H9 (cell line): ENCODE data around the gene PLCD3. TPM values are rescaled to one million over a fixed set of nuclear protein-coding genes. Genes with fewer than 3 reads are reported as not detected.

Experiments used
- DNase-seq: peaks from one replicate; pipeline ENCODE4 v3.0.0-alpha.2; 2017
- H2AFZ ChIP-seq: one replicate; pipeline ENCODE4 v1.6.1; 2013; ENCODE audit warnings: mild to moderate bottlenecking, low read length, control low read depth, moderate library complexity
- H2AK5ac ChIP-seq: 2 replicates; pipeline ENCODE4 v1.6.1; 2013; ENCODE audit warnings: low read length, control low read depth, mixed read lengths; ENCODE audit not compliant: insufficient read length
- H2BK120ac ChIP-seq: one replicate; pipeline ENCODE4 v1.6.1; 2013; ENCODE audit warnings: low read depth, mild to moderate bottlenecking, low read length, control low read depth, inconsistent platforms; ENCODE audit not compliant: poor library complexity, severe bottlenecking
- H2BK12ac ChIP-seq: 2 replicates; pipeline ENCODE4 v1.6.1; 2013; ENCODE audit warnings: low read length, control low read depth, mixed read lengths, low read depth; ENCODE audit not compliant: insufficient read length
- H2BK15ac ChIP-seq: 2 replicates; pipeline ENCODE4 v1.6.1; 2013; ENCODE audit warnings: low read depth, low read length, control low read depth
- H2BK20ac ChIP-seq: one replicate; pipeline ENCODE4 v1.6.1; 2013; ENCODE audit warnings: low read depth, mild to moderate bottlenecking, low read length, control low read depth, inconsistent platforms; ENCODE audit not compliant: poor library complexity, severe bottlenecking
- H2BK5ac ChIP-seq: 2 replicates; pipeline ENCODE4 v1.6.1; 2013; ENCODE audit warnings: low read length, control low read depth, mixed read lengths; ENCODE audit not compliant: insufficient read length
- H3K14ac ChIP-seq: 2 replicates; pipeline ENCODE4 v1.6.1; 2013; ENCODE audit warnings: low read length, control low read depth; ENCODE audit not compliant: insufficient read depth
- H3K18ac ChIP-seq: 2 replicates; pipeline ENCODE4 v1.6.1; 2013; ENCODE audit warnings: low read depth, mild to moderate bottlenecking, mixed read lengths, low read length, control low read depth; ENCODE audit not compliant: insufficient read length
- H3K23ac ChIP-seq: 2 replicates; pipeline ENCODE4 v1.6.1; 2013; ENCODE audit warnings: low read length, control low read depth, mixed read lengths, low read depth; ENCODE audit not compliant: insufficient read length
- H3K23me2 ChIP-seq: 2 replicates; pipeline ENCODE4 v1.6.1; 2013; ENCODE audit warnings: low read depth, mild to moderate bottlenecking, mixed read lengths, low read length, control low read depth; ENCODE audit not compliant: insufficient read length, poor library complexity, severe bottlenecking
- H3K27ac ChIP-seq: 2 replicates; pipeline ENCODE4 v1.5.1; 2013; ENCODE audit warnings: low read length, control low read depth, mixed read lengths, low read depth; ENCODE audit not compliant: insufficient read length
- H3K27me3 ChIP-seq: 2 replicates; pipeline ENCODE4 v1.6.1; 2013; ENCODE audit warnings: low read length, control low read depth, inconsistent platforms; ENCODE audit not compliant: insufficient read depth
- H3K4ac ChIP-seq: 2 replicates; pipeline ENCODE4 v1.6.1; 2013; ENCODE audit warnings: low read depth, mild to moderate bottlenecking, control low read depth, inconsistent platforms, low read length, moderate library complexity
- H3K4me1 ChIP-seq: 2 replicates; pipeline ENCODE4 v1.6.1; 2013; ENCODE audit warnings: low read length, control low read depth, inconsistent platforms; ENCODE audit not compliant: insufficient read depth
- H3K4me2 ChIP-seq: 2 replicates; pipeline ENCODE4 v1.6.1; 2013; ENCODE audit warnings: low read length, control low read depth, mixed read lengths; ENCODE audit not compliant: insufficient read length, insufficient read depth
- H3K56ac ChIP-seq: 2 replicates; pipeline ENCODE4 v1.6.1; 2013; ENCODE audit warnings: low read depth, mild to moderate bottlenecking, mixed read lengths, low read length, control low read depth; ENCODE audit not compliant: insufficient read length
- H3K79me1 ChIP-seq: 2 replicates; pipeline ENCODE4 v1.6.1; 2013; ENCODE audit warnings: low read depth, mild to moderate bottlenecking, moderate library complexity, low read length, control low read depth, inconsistent platforms; ENCODE audit not compliant: insufficient read depth, poor library complexity, severe bottlenecking
- H3K79me2 ChIP-seq: 2 replicates; pipeline ENCODE4 v1.6.1; 2013; ENCODE audit warnings: low read length, control low read depth, inconsistent platforms; ENCODE audit not compliant: insufficient read depth
- H3K9ac ChIP-seq: 2 replicates; pipeline ENCODE4 v1.6.1; 2013; ENCODE audit warnings: low read length, control low read depth, mixed read lengths; ENCODE audit not compliant: insufficient read length; ENCODE audit errors: extremely low read depth
- H3K9me3 ChIP-seq: one replicate; pipeline ENCODE4 v1.6.1; 2013; ENCODE audit warnings: low read depth, low read length, inconsistent platforms; ENCODE audit not compliant: control insufficient read depth
- H3T11ph ChIP-seq: one replicate; pipeline ENCODE4 v1.6.1; 2013; ENCODE audit warnings: mild to moderate bottlenecking, low read length, control low read depth, inconsistent platforms
- H4K20me1 ChIP-seq: one replicate; pipeline ENCODE4 v1.6.1; 2013; ENCODE audit not compliant: control insufficient read depth, insufficient read length, insufficient read depth
- H4K5ac ChIP-seq: 2 replicates; pipeline ENCODE4 v1.6.1; 2013; ENCODE audit warnings: low read depth, mild to moderate bottlenecking, mixed read lengths, low read length, control low read depth; ENCODE audit not compliant: insufficient read length
- H4K8ac ChIP-seq: replicated peaks from 2 replicates; pipeline ENCODE4 v1.6.1; 2013; ENCODE audit warnings: low read length, control low read depth, mixed read lengths, low read depth; ENCODE audit not compliant: insufficient read length
- H4K91ac ChIP-seq: 2 replicates; pipeline ENCODE4 v1.6.1; 2013; ENCODE audit warnings: low read depth, mild to moderate bottlenecking, moderate library complexity, mixed read lengths, low read length, control low read depth; ENCODE audit not compliant: insufficient read length
- H3K27ac Mint-ChIP-seq, 3 experiments: 2 replicates in 2 of 3; 3 replicates in 1 of 3; pipeline ENCODE4 v1.8.0; 2020 to 2021; ENCODE audit warnings: mixed read lengths in 3 of 3, mild to moderate bottlenecking in 1 of 3, moderate library complexity in 1 of 3
- H3K27me3 Mint-ChIP-seq: 2 replicates; pipeline ENCODE4 v1.8.0; 2021; ENCODE audit warnings: low read depth, mild to moderate bottlenecking, moderate library complexity, mixed read lengths
- H3K36me3 Mint-ChIP-seq, 3 experiments: 2 replicates in 2 of 3; 3 replicates in 1 of 3; pipeline ENCODE4 v1.8.0; 2020 to 2021; ENCODE audit warnings: low read depth in 3 of 3, mixed read lengths in 3 of 3; ENCODE audit not compliant: insufficient read depth in 1 of 3
- H3K4me1 Mint-ChIP-seq, 2 experiments: 2 replicates each; pipeline ENCODE4 v1.8.0; 2020; ENCODE audit warnings: mixed read lengths in 2 of 2
- H3K4me3 Mint-ChIP-seq, 2 experiments: 2 replicates in 1 of 2; 3 replicates in 1 of 2; pipeline ENCODE4 v1.8.0; 2020 to 2021; ENCODE audit warnings: mild to moderate bottlenecking in 2 of 2, mixed read lengths in 2 of 2, moderate library complexity in 1 of 2
- H3K9me3 Mint-ChIP-seq, 2 experiments: 2 replicates in 1 of 2; 3 replicates in 1 of 2; pipeline ENCODE4 v1.8.0; 2020; ENCODE audit warnings: mild to moderate bottlenecking in 2 of 2, mixed read lengths in 2 of 2, moderate library complexity in 1 of 2
- WGBS: extraction: QIAGEN DNeasy Blood & Tissue Kit; methylation state at CpG from one replicate; pipeline ENCODE4 v1.1.7; 2013; ENCODE audit warnings: missing lambda C conversion rate, low lambda C conversion rate, mixed read lengths; ENCODE audit not compliant: insufficient read length; ENCODE audit errors: extremely low coverage; 5-methylcytosine and 5-hydroxymethylcytosine counted together
- total RNA-seq: library from RNA; stranded (reverse); gene quantifications from 2 replicates; pipeline ENCODE4 v1.2.1, GENCODE V29; 2021
- TF ChIP-seq, protein P1 (sequence below): fragments of 200-600 bp; sonication (generic); conservative IDR thresholded peaks from 3 replicates; pipeline ENCODE4 v1.8.0; 2021; ENCODE audit warnings: antibody characterized with exemption, mild to moderate bottlenecking

PLCD3 gene
- total RNA-seq, 1 experiment from 2014 or later, result 41.6 TPM

DNA sequence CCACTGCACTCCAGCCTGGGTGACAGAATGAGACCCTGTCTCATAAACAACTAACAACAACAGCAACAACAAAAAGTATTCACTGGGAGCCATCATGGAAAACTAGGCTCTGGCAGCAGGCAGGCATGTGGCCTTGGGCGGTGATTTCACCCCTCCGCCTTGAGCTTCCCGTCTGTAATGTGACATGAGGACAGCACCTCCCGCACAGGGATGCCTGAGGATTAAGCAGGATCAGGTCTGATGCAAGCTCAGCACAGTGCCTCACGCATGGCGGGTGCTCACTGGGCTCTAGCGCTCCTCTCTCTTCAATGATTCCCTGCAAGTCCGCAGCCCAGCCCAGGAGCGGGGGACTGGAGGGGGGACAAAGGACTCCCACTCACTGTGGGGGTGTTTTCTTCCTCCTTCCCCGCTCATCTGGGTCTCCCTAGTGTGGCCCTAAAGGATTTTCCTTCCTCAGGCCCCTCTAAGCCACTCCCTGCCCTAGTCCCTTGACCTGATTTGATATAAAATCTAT, 2.8 kb downstream of the PLCD3 start:
- Histone ChIP-seq H3T11ph (no peak overlapping the region), H3K9me3 (no peaks in the 10 kb centered on the region), H3K27me3 (no peaks in the 10 kb centered on the region), H4K8ac (no peak overlapping the region), H3K4me1 (no peaks in the 10 kb centered on the region; the same call in 1 of the 2 replicates), H4K20me1 (no peaks in the 10 kb centered on the region), H3K23me2 (peaks cover 7% of the 10 kb centered on the region), H3K4me2 (no peak overlapping the region), H4K91ac (no peak overlapping the region), H2BK5ac (no peak overlapping the region), H2BK15ac (no peak overlapping the region), H3K4ac (no peak overlapping the region), H3K18ac (no peak overlapping the region), H2AFZ (no peak overlapping the region), H3K14ac (no peak overlapping the region), H3K23ac (no peak overlapping the region), H3K56ac (no peak overlapping the region), H4K5ac (no peak overlapping the region), H2BK12ac (no peak overlapping the region), H3K79me1 (no peaks in the 10 kb centered on the region), H2BK120ac (no peak overlapping the region), H2BK20ac (no peak overlapping the region), H3K9ac (no peak overlapping the region), H3K27ac (no peak overlapping the region), H2AK5ac (no peak overlapping the region), H3K79me2 (no peaks in the 10 kb centered on the region)
- H3K9me3 Mint-ChIP-seq, result peaks cover 0 to 3% of the 10 kb centered on the region in 2 experiments; a peak in 1 of 5 replicates
- H3K4me1 Mint-ChIP-seq, result peaks cover 32 to 35% of the 10 kb centered on the region in 2 experiments
- no CpG with 5 or more reads among the region's 10 CpGs for WGBS
- TF ChIP-seq, protein P1, sequence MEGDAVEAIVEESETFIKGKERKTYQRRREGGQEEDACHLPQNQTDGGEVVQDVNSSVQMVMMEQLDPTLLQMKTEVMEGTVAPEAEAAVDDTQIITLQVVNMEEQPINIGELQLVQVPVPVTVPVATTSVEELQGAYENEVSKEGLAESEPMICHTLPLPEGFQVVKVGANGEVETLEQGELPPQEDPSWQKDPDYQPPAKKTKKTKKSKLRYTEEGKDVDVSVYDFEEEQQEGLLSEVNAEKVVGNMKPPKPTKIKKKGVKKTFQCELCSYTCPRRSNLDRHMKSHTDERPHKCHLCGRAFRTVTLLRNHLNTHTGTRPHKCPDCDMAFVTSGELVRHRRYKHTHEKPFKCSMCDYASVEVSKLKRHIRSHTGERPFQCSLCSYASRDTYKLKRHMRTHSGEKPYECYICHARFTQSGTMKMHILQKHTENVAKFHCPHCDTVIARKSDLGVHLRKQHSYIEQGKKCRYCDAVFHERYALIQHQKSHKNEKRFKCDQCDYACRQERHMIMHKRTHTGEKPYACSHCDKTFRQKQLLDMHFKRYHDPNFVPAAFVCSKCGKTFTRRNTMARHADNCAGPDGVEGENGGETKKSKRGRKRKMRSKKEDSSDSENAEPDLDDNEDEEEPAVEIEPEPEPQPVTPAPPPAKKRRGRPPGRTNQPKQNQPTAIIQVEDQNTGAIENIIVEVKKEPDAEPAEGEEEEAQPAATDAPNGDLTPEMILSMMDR, result no peak
- no peaks in the 10 kb centered on the region; a peak in 1 of 7 replicates for H3K36me3 Mint-ChIP-seq
- H3K27me3 Mint-ChIP-seq, result no peaks in the 10 kb centered on the region; the same call in 1 of the 2 replicates
- H3K4me3 Mint-ChIP-seq, result no peak overlapping the region
- no peak for DNase-seq
- H3K27ac Mint-ChIP-seq, result peak overlapping the region in 2 of 3 experiments; percentile 34 to 93; a peak in 3 of 7 replicates
